Activated CD8-positive, alpha-beta memory T cell treated with anti-CD3 and anti-CD28 coated beads, Interleukin-2, amount 50 U/mL, for 24 hours (primary cell): ENCODE data around the gene NOX1.

Experiments
- DNase-seq: peaks from one replicate; pipeline ENCODE4 v3.0.0-alpha.2; 2020; ENCODE audit errors: extremely low read depth

The NOX1 gene

DNA sequence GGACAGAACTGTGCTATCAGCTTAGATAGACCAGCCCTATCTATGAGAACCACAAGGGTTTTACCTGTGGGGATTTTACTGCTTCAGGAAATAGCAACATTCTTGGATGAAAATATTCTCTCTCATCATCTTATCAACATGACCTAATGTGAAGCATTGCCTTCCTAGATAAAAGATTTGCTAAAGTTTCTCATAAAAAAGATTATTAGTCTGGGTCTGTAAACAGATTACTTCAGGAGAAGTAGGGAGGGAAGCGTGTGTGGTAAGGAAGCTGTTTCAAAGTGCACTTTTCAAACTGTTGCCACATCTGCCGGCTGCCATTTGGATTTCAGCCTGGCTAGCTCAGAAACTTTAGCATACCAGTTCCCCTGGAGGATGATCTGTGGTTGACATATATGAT lies at the start of gene NOX1:
Gene NOX1 (minus strand): TSS at position 35 of the 400 bp plus-strand sequence. CDS start 220 bp downstream, outside the sequence.
- no peak for DNase-seq

DNA sequence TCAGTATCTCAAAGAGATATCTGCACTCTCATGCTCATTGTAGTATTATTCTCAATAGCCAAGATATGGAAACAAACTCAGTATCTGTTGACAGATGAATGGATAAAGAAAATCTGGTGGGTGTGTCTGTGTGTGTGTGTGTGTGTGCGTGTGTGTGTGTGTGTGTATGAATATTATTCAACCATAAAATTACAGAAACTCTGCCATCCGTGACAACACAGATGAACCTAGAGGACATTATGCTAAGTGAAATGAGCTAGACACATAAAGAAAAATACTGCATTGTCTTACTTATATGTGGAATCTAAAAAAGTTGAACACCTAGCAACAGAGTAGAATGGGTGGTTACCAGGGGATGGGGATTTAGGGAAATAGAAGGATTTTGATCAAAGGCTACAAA lies 41.4 kb upstream of the NOX1 start:
- no peak for DNase-seq

GRCh38 chrX:100913111-100913510 lies 39.0 kb upstream of the NOX1 start:
- no peak for DNase-seq

GRCh38 chrX:100911731-100912130 lies 37.6 kb upstream of the NOX1 start:
- no peak for DNase-seq

DNA sequence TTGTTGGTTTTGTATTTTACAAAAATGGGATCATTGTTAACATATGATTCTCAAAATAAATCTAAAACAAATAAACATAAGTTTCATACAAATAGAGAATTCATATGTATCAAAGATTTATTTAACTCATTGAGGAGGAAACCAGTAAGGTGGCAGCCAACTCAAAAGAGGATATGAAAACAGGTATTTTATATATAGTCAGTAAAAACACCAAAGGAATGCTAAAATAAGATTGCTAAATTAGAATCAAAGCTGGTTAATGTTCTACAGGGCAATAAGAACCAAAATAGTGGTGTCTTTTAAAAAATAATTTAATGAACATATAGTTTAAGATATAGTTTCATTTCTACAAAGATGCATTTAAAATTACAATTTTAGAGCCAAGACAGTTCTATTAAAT lies 31.5 kb upstream of the NOX1 start:
- no peak for DNase-seq

DNA sequence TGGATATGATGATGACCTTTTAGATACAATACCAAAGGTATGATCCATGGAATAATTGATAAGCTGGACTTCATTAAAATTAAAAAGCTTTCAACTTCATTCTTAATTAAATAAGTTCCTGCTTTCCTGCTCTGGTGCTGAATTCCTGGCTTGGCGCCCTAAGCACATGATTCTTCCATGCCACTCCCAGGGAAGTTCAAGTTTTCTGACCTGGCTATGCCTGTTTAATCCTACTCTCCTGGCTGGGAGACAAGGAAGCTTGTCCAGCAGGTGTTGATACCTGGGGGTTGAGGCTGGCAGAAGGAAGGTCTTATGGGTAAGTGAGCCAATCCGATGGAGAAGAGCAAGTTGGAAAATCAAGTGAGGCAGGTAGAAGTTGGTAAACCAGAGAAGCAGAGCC lies 30.3 kb upstream of the NOX1 start:
- no peak for DNase-seq

GRCh38 chrX:100895365-100896075 lies 21.4 kb upstream of the NOX1 start:
- no peak for DNase-seq

GRCh38 chrX:100883654-100884053 lies 9.5 kb upstream of the NOX1 start:
- DNase-seq, result no peak

DNA sequence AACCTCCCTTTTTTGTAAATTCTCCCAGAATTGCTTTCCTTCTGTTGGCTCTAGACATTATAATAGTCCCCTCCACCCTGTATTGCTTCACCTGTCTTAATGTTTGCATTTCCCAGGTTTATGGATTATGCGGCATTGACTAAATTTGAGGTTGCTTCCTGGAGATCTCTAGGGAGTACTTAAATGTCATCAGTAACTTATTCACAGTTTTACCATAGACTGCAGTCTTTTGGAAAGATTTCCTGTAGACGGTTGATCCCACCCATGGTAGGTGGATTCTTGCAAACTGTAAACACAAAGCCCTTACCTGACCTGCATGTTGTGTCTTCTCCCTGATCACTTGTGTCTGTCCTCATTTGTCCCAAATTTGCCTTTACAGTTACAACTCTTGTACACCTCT lies 6.2 kb upstream of the NOX1 start:
- no peak for DNase-seq

DNA sequence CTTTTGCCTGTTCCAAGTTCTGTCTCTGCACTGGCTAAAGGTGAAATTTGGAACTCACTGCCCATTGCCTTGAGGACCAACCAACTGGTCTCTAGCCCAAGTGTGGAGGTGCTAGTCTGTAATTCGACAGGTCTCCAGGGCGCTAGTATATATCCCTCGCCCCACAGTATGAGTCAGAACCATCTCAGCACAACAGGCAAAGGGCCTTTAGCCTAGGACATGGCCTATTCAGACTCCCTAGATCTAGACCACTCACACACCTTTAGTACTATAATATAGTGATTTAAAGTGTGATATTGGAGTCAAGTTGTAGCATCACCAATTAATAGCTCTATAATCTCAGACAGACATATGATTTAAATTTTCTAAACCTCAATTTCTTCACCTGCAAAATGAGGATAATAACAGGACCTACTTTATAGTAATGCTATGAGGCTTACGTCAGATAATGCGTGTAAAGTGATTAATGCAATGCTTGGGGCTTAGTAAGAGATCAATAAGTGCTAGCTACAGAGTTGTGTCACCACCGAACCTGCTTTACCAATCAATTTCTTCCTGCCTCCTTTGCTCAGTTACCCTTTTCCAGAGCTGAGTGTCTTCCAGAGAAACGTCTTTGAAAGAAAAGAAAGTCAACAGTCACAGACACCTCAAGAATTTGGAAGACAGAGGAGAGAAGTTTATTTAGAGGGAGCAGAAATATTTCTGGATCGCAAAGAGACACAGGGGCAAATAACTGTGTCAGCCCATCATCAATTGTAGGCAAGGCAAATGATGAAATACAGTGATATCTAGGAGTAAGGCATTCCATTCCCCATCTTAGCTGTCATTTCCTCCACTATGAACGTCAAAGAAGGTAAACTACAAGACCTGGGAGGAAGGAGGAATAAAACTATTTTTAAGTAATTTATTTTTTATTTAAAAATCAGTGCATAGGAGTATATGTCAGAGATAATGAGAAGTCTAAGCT lies 2.3 kb downstream of the NOX1 start:
- DNase-seq, result no peak

GRCh38 chrX:100870527-100870926 lies 3.6 kb downstream of the NOX1 start:
- DNase-seq, result no peak

DNA sequence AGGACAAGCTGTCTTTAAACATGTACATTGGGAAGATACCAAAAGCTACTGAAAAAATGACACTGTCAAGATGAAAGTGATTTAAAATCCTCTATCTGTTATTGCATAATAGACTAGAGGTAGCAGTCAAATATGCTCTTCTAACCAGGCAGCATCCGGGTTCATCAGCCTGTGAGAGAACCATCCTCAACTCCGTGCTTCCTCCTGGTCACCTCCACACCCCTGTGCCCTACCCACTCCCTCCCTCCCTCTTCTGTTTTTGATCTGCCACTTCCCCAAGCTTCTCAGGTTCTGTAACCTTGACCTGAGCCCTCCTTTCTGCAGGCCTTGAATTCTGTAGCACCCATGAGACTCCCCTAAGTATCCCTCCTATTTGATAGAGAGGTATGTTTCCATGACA lies 5.9 kb downstream of the NOX1 start:
- no peak for DNase-seq

GRCh38 chrX:100864657-100865391 lies 9.3 kb downstream of the NOX1 start:
- no peak for DNase-seq

- no peak for DNase-seq
Measured at GRCh38 chrX:100863326-100863864, 10.8 kb downstream of the NOX1 start.

GRCh38 chrX:100852810-100853209 lies 21.3 kb downstream of the NOX1 start:
- no peak for DNase-seq

DNA sequence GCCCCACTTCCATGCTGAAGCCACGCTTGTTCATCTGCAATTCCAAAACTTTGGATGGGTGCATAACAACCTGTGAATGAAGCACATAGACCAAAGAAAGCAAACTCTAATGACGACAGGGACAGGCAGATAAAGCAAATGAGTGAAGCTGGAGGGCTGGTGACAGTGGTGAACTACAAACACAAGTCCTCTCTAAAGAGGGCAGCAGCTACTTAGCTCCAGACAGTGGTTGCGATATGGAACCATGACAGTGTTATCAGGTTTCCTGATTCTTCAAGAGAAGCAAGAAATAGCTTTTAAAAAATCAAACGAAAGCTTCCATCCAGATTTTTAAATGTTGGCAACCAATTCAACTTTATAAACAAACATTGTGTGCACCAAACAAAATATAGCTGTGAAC lies 23.8 kb downstream of the NOX1 start:
- DNase-seq, result no peak

GRCh38 chrX:100831219-100831946 lies 42.8 kb downstream of the NOX1 start:
- DNase-seq, result no peak

DNA sequence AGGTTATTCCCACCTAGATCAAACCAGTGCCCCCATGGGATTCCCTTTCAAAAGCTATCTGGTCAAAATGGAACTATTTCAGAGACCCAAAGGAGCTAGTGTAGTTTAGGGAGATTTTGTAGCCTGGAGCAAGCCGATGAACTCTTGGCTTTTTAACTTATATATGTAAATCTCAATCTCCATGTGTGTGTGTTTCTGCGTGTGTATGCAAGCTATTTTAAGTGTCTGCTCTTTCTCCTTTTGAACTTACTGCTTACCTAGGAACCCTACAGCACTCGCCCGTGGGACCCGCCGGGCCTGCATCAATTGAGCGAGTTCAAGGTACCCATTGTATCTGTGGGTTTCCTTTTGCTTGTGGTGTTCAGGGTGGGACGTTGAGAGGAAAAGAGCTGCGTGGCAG lies 43.6 kb downstream of the NOX1 start:
- DNase-seq, result no peak

DNA sequence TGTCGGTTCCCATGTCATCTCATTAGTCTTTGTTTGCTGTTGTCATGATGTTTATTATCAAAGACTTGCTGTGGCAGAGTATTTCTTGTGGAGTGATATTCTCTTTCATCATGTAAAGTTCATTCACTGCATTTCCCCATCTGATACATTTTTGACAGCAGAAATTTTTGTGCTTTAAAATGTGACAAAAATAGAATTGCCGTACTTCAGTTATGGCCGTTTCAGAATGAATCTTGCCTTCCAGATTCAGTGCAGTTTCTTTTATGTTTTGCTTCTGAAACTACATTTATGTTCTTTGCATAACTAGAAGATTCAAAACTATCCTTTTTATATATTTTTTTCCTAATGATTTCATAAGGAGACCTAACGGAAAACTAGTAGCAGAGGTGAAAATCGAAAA lies 44.0 kb downstream of the NOX1 start:
- no peak for DNase-seq

- no peak for DNase-seq
Measured at GRCh38 chrX:100829730-100830129, 44.4 kb downstream of the NOX1 start.
